Measurements from ENCODE around the gene PGBD5.

GRCh38 chr1:230272557-230272956, 153.6 kb downstream of the PGBD5 start:
- TF ChIP-seq CTCF (IDR thresholded peaks at IDR 0.05) (no peak), POLR2A (IDR thresholded peaks at IDR 0.05) (no peak)
